Osteocyte (in vitro differentiated cells): Measurements from ENCODE around the gene TRAPPC3L. TPM values are rescaled to one million over a fixed set of nuclear protein-coding genes. Genes with fewer than 3 reads are reported as not detected.

ENCODE experiments used
- DNase-seq: peaks from one replicate; pipeline ENCODE4 v3.0.0; 2021; ENCODE audit warnings: mixed read lengths; ENCODE audit not compliant: unreplicated experiment; ENCODE audit errors: extremely low spot score
- H3K27ac Mint-ChIP-seq: one replicate; pipeline ENCODE4 v1.8.0; 2021; ENCODE audit warnings: mild to moderate bottlenecking, mixed read lengths; ENCODE audit not compliant: unreplicated experiment
- H3K27me3 Mint-ChIP-seq: one replicate; pipeline ENCODE4 v1.8.0; 2021; ENCODE audit warnings: mixed read lengths; ENCODE audit not compliant: unreplicated experiment
- H3K36me3 Mint-ChIP-seq: one replicate; pipeline ENCODE4 v1.8.0; 2021; ENCODE audit warnings: mixed read lengths; ENCODE audit not compliant: unreplicated experiment
- H3K4me1 Mint-ChIP-seq: one replicate; pipeline ENCODE4 v1.8.0; 2021; ENCODE audit warnings: mixed read lengths; ENCODE audit not compliant: unreplicated experiment
- H3K4me3 Mint-ChIP-seq: one replicate; pipeline ENCODE4 v1.8.0; 2021; ENCODE audit warnings: mild to moderate bottlenecking, moderate library complexity, mixed read lengths; ENCODE audit not compliant: unreplicated experiment
- H3K9me3 Mint-ChIP-seq: one replicate; pipeline ENCODE4 v1.8.0; 2021; ENCODE audit warnings: mixed read lengths; ENCODE audit not compliant: unreplicated experiment
- total RNA-seq: library from RNA; stranded (reverse); gene quantifications from 2 replicates; pipeline ENCODE4 v1.2.1, GENCODE V29; 2021
- TF ChIP-seq, protein P1 (sequence below): fragments of 200-600 bp; sonication (generic); IDR thresholded peaks from 2 replicates; pipeline ENCODE4 v1.5.0; 2021; ENCODE audit warnings: antibody characterized with exemption, mild to moderate bottlenecking, moderate library complexity

Gene TRAPPC3L
- total RNA-seq, 1 donor from 2014 or later: not detected

DNA sequence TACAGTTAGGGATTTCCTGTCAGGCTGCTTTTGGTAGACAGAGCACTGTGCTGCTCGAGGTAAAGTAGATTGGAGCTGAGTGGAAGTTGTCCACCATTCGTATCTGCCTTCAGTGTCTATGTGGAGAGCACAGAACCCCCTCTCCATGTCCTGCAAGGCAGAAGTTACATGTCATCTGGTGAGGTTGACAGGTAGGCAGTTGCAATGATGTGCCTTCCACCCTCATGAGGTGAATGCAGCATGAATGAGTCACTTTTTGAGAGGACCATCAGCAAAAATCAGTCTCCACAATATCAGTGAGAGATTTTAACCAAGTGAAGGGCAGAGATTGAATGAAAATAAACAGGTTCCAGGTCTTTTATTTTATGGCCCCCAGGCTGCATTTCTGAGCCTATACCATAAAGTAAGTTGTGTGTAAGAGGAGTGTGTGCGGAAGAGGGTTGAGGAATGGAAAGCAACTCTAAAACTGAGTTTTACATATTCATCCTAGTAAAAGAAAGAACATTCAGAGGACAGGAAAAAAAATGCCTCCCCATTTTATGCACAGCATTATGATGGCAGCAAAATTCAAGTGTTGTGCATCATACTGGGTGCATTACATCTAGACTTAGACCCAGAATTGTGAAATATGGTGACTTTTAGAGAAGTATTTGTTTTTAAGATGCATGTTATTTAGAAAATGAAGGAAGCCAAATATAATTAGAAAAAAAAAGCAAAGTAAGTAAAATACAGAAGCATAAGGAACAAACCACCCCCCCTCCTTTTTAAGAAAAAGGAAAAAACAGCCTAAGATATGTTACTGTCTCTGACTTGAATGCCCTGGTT lies 15.8 kb downstream of the TRAPPC3L start:
- H3K9me3 Mint-ChIP-seq: no peaks in the 10 kb centered on the region
- TF ChIP-seq, protein P1, sequence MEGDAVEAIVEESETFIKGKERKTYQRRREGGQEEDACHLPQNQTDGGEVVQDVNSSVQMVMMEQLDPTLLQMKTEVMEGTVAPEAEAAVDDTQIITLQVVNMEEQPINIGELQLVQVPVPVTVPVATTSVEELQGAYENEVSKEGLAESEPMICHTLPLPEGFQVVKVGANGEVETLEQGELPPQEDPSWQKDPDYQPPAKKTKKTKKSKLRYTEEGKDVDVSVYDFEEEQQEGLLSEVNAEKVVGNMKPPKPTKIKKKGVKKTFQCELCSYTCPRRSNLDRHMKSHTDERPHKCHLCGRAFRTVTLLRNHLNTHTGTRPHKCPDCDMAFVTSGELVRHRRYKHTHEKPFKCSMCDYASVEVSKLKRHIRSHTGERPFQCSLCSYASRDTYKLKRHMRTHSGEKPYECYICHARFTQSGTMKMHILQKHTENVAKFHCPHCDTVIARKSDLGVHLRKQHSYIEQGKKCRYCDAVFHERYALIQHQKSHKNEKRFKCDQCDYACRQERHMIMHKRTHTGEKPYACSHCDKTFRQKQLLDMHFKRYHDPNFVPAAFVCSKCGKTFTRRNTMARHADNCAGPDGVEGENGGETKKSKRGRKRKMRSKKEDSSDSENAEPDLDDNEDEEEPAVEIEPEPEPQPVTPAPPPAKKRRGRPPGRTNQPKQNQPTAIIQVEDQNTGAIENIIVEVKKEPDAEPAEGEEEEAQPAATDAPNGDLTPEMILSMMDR: no peak
- DNase-seq: no peak
- no peak overlapping the region for H3K4me3 Mint-ChIP-seq
- H3K27me3 Mint-ChIP-seq: peaks cover 9% of the 10 kb centered on the region
- peaks cover 16% of the 10 kb centered on the region for H3K4me1 Mint-ChIP-seq
- no peak overlapping the region for H3K27ac Mint-ChIP-seq
- no peaks in the 10 kb centered on the region for H3K36me3 Mint-ChIP-seq

DNA sequence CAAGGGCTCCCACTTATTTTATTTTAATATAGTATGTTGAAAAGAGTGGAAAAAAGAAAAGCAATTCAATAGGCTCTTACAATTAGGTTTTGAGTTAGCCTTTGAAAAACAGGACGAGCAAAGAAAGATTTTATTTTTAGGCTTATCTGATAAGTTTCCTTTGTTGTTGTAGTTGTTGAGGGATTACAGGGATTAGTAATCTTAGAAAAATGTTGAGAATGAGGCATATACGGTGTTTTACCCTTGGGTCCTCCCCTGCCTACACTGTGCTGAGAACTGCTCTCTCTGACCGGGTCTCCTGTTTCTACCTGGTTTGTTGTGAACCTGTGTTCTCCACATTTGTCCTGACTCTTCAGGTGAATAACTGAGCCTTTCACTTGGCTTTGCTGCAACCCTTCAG lies 16.7 kb downstream of the TRAPPC3L start:
- TF ChIP-seq, protein P1: no peak
- peaks cover 16% of the 10 kb centered on the region for H3K4me1 Mint-ChIP-seq
- peaks cover 4% of the 10 kb centered on the region for H3K27me3 Mint-ChIP-seq
- no peaks in the 10 kb centered on the region for H3K36me3 Mint-ChIP-seq
- no peak overlapping the region for H3K27ac Mint-ChIP-seq
- no peak overlapping the region for H3K4me3 Mint-ChIP-seq
- no peak for DNase-seq
- no peaks in the 10 kb centered on the region for H3K9me3 Mint-ChIP-seq

DNA sequence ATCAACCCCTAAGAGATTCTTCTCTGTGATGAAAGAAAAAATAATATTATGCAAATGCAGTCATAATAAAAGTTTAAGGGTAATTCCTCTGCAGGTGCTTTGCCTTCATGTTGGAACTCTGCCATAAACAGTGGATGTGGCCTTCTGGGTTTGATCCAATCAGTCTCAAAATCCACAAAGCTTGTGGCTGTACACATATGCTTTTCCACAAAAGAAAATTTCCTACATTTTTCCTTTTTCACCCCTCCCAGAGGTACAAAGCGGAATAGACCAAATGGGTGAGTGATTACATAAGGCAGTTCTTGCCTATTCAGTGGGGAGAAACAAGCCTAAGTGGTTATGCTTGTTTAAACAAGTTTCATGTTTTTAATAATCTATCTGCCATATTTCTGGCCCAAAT lies 17.4 kb downstream of the TRAPPC3L start:
- no peak for DNase-seq
- TF ChIP-seq, protein P1: no peak
- Mint-ChIP-seq H3K27ac (no peak overlapping the region), H3K4me3 (no peak overlapping the region), H3K36me3 (no peaks in the 10 kb centered on the region), H3K4me1 (peaks cover 16% of the 10 kb centered on the region), H3K27me3 (peaks cover 3% of the 10 kb centered on the region), H3K9me3 (no peaks in the 10 kb centered on the region)

DNA sequence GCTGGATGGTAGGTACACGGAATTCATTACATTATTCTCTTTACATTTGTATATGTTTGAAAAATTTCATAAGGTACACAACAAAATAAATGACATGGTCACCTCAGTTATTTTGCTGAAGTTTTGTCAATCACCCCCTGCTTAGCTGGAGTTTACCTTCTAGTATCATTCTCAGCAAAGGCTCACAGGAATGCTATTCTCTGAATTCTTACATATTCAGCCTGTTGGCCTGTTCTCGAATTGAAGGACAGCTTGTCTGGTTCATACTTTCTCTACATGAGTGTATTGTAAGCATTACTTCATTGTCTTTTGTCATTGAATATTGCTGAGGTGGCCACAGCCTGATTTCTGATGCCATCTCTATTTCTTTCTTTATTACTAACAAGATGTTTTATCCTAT lies 21.2 kb downstream of the TRAPPC3L start:
- no peaks in the 10 kb centered on the region for H3K27me3 Mint-ChIP-seq
- H3K36me3 Mint-ChIP-seq: no peaks in the 10 kb centered on the region
- H3K4me3 Mint-ChIP-seq: no peak overlapping the region

DNA sequence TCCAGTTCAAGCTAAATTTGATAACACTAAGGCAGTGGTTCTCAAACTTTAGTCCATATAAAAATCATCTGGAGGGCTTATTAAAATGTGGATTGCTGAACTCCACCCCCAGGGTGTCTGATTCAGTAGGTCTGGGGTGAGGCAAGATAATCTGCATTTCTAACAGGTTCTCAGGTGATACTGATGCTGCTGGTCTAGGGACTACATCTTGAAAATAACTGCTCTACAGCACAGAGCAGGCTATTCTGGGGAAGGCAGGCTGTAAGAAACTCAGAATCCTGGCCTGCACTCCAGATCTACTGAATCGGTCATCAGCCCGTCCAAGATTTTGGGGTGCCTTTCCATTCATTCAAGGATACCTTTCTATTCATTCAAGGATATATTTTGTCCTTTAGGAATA lies 22.6 kb downstream of the TRAPPC3L start:
- H3K9me3 Mint-ChIP-seq: no peaks in the 10 kb centered on the region

More for the DNA sequence above, 21.2 kb downstream of the TRAPPC3L start:
- TF ChIP-seq, protein P1: no peak
- no peak overlapping the region for H3K27ac Mint-ChIP-seq
- peaks cover 8% of the 10 kb centered on the region for H3K4me1 Mint-ChIP-seq
- no peaks in the 10 kb centered on the region for H3K9me3 Mint-ChIP-seq
- no peak for DNase-seq

More for the DNA sequence above, 22.6 kb downstream of the TRAPPC3L start:
- Mint-ChIP-seq H3K36me3 (peaks cover 5% of the 10 kb centered on the region), H3K4me3 (no peak overlapping the region), H3K27ac (no peak overlapping the region), H3K27me3 (no peaks in the 10 kb centered on the region), H3K4me1 (no peaks in the 10 kb centered on the region)
- no peak for DNase-seq
- TF ChIP-seq, protein P1: no peak
